ENCODE data around the gene LGSN.

- TF ChIP-seq CTCF (IDR thresholded peaks at IDR 0.05; ENCODE audit: low read depth, low read length, poor library complexity, severe bottlenecking): no peak
- TF ChIP-seq EZH2phosphoT487 (IDR thresholded peaks at IDR 0.05; ENCODE audit: borderline replicate concordance, low read length): no peak
Measured at GRCh38 chr6:63317641-63318040, 2.1 kb downstream of the LGSN start.
